ENCODE measurements around the gene MAPK8. TPM values are rescaled to one million over a fixed set of nuclear protein-coding genes. Genes with fewer than 3 reads are reported as not detected.

MAPK8 gene
- polyA plus RNA-seq, 1 of the 3 experiments (the other 2 are of a cell fraction): 26.4 TPM

GRCh38 chr10:48361176-48361575, 54.7 kb downstream of the MAPK8 start:
- ChIA-PET CTCF (interaction anchor here (0.9 to 12.7 kb wide), 6 partner anchors 51 to 297 kb away, joined by 3 to 157 read pairs (median 6); no protein-coding TSS in a partner anchor), POLR2A (no interaction called here)
- H3K4me2 ChIP-seq: no peak overlapping the region
- H3K4me3 ChIP-seq (ENCODE audit: low read depth in 2 of 2, low read length in 1 of 2): no peak overlapping the region
- DNase-seq: no peak
- no peaks in the 10 kb centered on the region for H3K36me3 ChIP-seq (replicated peaks in 1 of 2; ENCODE audit: control insufficient read depth in 1 of 2, insufficient read depth in 2 of 2, low read length in 1 of 2)
- TF ChIP-seq FOXJ3 (CRISPR knock-in tag; IDR thresholded peaks at IDR 0.05): no peak
- no peak for TF ChIP-seq MXI1 (IDR thresholded peaks at IDR 0.05; ENCODE audit: low read depth, low read length)
- TF ChIP-seq RXRA (IDR thresholded peaks at IDR 0.05; ENCODE audit: borderline replicate concordance, low read depth): no peak
- no peak for TF ChIP-seq POLR2AphosphoS5 (IDR thresholded peaks at IDR 0.05; ENCODE audit: low read depth, low read length)
- no peak for TF ChIP-seq FOXM1 (IDR thresholded peaks at IDR 0.05; ENCODE audit: low read depth)
- TF ChIP-seq CHD2 (IDR thresholded peaks at IDR 0.05; ENCODE audit: low read length, partially characterized antibody): no peak
- H3K9me2 ChIP-seq: no peaks in the 10 kb centered on the region
- WGBS (ENCODE audit: low lambda C conversion rate): 98% methylated on average over 2 of the region's 2 CpGs
- H3K79me2 ChIP-seq (ENCODE audit: insufficient read depth): peaks cover 91% of the 10 kb centered on the region
- no peak overlapping the region for H2AFZ ChIP-seq (ENCODE audit: low read depth)
- no peaks in the 10 kb centered on the region for H3K27me3 ChIP-seq (ENCODE audit: insufficient read depth)
- no peaks in the 10 kb centered on the region for H3K9me3 ChIP-seq
- peaks cover 22% of the 10 kb centered on the region; the same call in 1 of the 2 replicates for H4K20me1 ChIP-seq (ENCODE audit: insufficient read depth)
- no peak overlapping the region for H3K9ac ChIP-seq
- peaks cover 15 to 26% of the 10 kb centered on the region in 2 experiments; a peak in 2 of 4 replicates for H3K4me1 ChIP-seq (ENCODE audit: control insufficient read depth in 1 of 2, insufficient read depth in 2 of 2, low read depth in 1 of 2, low read length in 1 of 2)
- peaks cover 25% of the 10 kb centered on the region for H3F3A ChIP-seq (replicated peaks; ENCODE audit: insufficient read depth)
- no peak overlapping the region for H3K27ac ChIP-seq (ENCODE audit: low read depth in 2 of 2, low read length in 1 of 2)

DNA sequence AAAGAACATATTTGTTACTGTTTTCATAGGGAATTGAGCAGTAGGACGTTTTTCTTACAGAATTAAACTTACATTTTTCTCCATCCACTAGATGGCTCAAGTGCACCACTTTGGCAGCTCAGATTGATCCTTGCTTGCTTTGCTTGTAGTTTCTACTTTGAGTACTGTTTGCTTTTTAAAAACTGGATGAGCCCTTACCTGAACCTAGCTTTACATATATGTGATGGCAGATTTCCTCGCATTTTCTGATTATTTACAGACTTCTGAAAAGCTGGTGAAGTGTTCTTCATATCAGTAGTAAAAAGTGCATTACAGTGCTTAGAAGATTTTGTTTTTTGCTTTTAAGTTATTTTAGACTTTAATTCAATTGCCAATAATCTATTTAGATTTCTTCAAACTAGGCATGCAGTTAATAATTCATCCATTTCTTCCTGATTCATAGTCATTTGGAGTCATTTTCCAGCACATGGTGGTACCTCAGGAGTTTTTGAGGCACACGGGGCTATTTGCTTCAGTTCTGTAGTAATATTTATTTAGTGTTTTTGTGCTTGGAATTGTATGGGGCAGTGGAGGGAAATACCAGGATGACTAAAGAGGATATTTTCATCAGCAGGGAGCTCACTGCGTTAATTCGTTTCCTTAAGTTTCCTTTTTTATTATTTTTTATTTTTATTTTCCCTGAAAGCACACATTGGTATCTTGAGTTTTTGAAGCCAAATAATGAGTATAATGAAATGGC, 57.3 kb downstream of the MAPK8 start:
- Histone ChIP-seq H3K27me3 (ENCODE audit: insufficient read depth) (no peaks in the 10 kb centered on the region), H3K4me1 (ENCODE audit: control insufficient read depth in 1 of 2, insufficient read depth in 2 of 2, low read depth in 1 of 2, low read length in 1 of 2) (peaks cover 15 to 26% of the 10 kb centered on the region in 2 experiments; a peak in 2 of 4 replicates), H3K4me2 (peak overlapping the region; percentile 51), H3K36me3 (replicated peaks in 1 of 2; ENCODE audit: control insufficient read depth in 1 of 2, insufficient read depth in 2 of 2, low read length in 1 of 2) (no peaks in the 10 kb centered on the region), H3K9ac (peak overlapping the region; percentile 21; the same call in 1 of the 2 replicates), H3K9me3 (no peaks in the 10 kb centered on the region), H3K79me2 (ENCODE audit: insufficient read depth) (peaks cover 89% of the 10 kb centered on the region), H2AFZ (ENCODE audit: low read depth) (no peak overlapping the region), H3F3A (replicated peaks; ENCODE audit: insufficient read depth) (peaks cover 25% of the 10 kb centered on the region), H3K27ac (ENCODE audit: low read depth in 2 of 2, low read length in 1 of 2) (peak overlapping the region; percentile 50 to 56; a peak in 3 of 4 replicates), H3K9me2 (no peaks in the 10 kb centered on the region), H4K20me1 (ENCODE audit: insufficient read depth) (peaks cover 16% of the 10 kb centered on the region; the same call in 1 of the 2 replicates), H3K4me3 (ENCODE audit: low read depth in 2 of 2, low read length in 1 of 2) (no peak overlapping the region; a peak in 1 of 4 replicates)
- DNase-seq: peak; percentile 30
- ChIA-PET CTCF (interaction anchor here (0.6 to 12.7 kb wide), 42 partner anchors 10 to 563 kb away, joined by 3 to 157 read pairs (median 4); no protein-coding TSS in a partner anchor), POLR2A (interaction anchor here (0.6 to 1.2 kb wide), 2 partner anchors 187 to 292 kb away, joined by 3 read pairs; no protein-coding TSS in a partner anchor)
- TF ChIP-seq RFX5 (IDR thresholded peaks at IDR 0.05; ENCODE audit: low read length) (no peak), EZH2phosphoT487 (IDR thresholded peaks at IDR 0.05; ENCODE audit: borderline replicate concordance, low read depth) (no peak), TAF1 (IDR thresholded peaks at IDR 0.05; ENCODE audit: borderline replicate concordance, low read depth, low read length) (no peak), REST (IDR thresholded peaks at IDR 0.05; ENCODE audit: low read depth, low read length) (no peak), SMC3 (IDR thresholded peaks at IDR 0.05; ENCODE audit: low read depth, low read length) (peak; percentile 79), RAD21 (IDR thresholded peaks at IDR 0.05; ENCODE audit: low read length) (peak; percentile 96)
- TF ChIP-seq, protein P1, sequence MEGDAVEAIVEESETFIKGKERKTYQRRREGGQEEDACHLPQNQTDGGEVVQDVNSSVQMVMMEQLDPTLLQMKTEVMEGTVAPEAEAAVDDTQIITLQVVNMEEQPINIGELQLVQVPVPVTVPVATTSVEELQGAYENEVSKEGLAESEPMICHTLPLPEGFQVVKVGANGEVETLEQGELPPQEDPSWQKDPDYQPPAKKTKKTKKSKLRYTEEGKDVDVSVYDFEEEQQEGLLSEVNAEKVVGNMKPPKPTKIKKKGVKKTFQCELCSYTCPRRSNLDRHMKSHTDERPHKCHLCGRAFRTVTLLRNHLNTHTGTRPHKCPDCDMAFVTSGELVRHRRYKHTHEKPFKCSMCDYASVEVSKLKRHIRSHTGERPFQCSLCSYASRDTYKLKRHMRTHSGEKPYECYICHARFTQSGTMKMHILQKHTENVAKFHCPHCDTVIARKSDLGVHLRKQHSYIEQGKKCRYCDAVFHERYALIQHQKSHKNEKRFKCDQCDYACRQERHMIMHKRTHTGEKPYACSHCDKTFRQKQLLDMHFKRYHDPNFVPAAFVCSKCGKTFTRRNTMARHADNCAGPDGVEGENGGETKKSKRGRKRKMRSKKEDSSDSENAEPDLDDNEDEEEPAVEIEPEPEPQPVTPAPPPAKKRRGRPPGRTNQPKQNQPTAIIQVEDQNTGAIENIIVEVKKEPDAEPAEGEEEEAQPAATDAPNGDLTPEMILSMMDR (IDR thresholded peaks at IDR 0.05): peak; percentile 82
- 19% methylated on average over 5 of the region's 5 CpGs for WGBS (ENCODE audit: low lambda C conversion rate)
